Measurements from ENCODE around the gene PEX11B. TPM values are rescaled to one million over a fixed set of nuclear protein-coding genes. Genes with fewer than 3 reads are reported as not detected.
"Not testable (repeated sequence)": the region's sequence is repeated elsewhere in the genome, so short reads cannot be mapped to it uniquely, and the experiment has no call there.

The PEX11B gene
- total RNA-seq, 1 experiment from 2014 or later = 36.2 TPM

GRCh38 chr1:145937436-145937835 is 18.9 kb upstream of the PEX11B start:
- ChIA-PET POLR2A (interaction anchor here (2.2 to 6.2 kb wide), 3 partner anchors 10 to 27 kb away, joined by 11 to 37 read pairs (median 15); partner anchors contain the start of genes ANKRD34A, LIX1L, POLR3GL and RBM8A), CTCF (interaction anchor here (0.9 to 2.0 kb wide), 3 partner anchors 10 to 92 kb away, joined by 3 to 8 read pairs (median 4); partner anchors contain the start of genes NUDT17 and RBM8A)
- no peaks in the 10 kb centered on the region for H3K9me3 Mint-ChIP-seq (ENCODE audit: unreplicated experiment)
- H3K27ac Mint-ChIP-seq (ENCODE audit: low read depth, unreplicated experiment) = no peak overlapping the region
- no peak overlapping the region for H3K4me3 Mint-ChIP-seq (ENCODE audit: unreplicated experiment)
- H3K27me3 Mint-ChIP-seq (ENCODE audit: insufficient read depth, unreplicated experiment) = no peaks in the 10 kb centered on the region
- intact Hi-C loops (cut with micrococcal nuclease) = no loop called here
- no peaks in the 10 kb centered on the region for H3K4me1 Mint-ChIP-seq (ENCODE audit: insufficient read depth, unreplicated experiment)
- peaks cover 96% of the 10 kb centered on the region for H3K36me3 Mint-ChIP-seq (ENCODE audit: insufficient read depth, unreplicated experiment)
- DNase-seq (ENCODE audit: unreplicated experiment) = no peak
- no TSS peak for BruUV-seq (replicated peaks)
- TF ChIP-seq, protein P1, sequence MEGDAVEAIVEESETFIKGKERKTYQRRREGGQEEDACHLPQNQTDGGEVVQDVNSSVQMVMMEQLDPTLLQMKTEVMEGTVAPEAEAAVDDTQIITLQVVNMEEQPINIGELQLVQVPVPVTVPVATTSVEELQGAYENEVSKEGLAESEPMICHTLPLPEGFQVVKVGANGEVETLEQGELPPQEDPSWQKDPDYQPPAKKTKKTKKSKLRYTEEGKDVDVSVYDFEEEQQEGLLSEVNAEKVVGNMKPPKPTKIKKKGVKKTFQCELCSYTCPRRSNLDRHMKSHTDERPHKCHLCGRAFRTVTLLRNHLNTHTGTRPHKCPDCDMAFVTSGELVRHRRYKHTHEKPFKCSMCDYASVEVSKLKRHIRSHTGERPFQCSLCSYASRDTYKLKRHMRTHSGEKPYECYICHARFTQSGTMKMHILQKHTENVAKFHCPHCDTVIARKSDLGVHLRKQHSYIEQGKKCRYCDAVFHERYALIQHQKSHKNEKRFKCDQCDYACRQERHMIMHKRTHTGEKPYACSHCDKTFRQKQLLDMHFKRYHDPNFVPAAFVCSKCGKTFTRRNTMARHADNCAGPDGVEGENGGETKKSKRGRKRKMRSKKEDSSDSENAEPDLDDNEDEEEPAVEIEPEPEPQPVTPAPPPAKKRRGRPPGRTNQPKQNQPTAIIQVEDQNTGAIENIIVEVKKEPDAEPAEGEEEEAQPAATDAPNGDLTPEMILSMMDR (IDR thresholded peaks at IDR 0.05; ENCODE audit: unreplicated experiment) = no peak

GRCh38 chr1:145936247-145936646 is 17.7 kb upstream of the PEX11B start:
- TF ChIP-seq, protein P1 (IDR thresholded peaks at IDR 0.05; ENCODE audit: unreplicated experiment) = no peak

DNA sequence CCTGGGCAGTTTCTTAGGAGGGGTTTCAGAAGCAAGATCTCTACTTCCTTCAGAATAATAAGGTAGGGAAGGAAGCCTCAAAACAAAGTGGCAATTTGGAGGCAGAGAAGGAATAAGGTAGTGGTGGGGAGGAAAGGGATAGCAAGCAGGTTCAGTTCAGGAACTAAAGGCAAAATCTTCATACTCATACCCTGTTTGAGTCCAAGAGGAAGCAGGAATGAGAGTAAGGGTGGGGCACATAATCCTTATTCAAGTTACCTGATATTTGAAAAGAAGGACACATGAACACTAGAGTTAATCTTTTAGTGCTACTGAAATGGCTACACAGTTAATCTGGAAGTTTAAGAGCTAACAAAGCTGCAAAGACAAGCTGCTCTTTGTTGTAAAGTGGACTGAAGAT is 17.2 kb upstream of the PEX11B start:
- Mint-ChIP-seq H3K27ac (ENCODE audit: low read depth, unreplicated experiment) (no peak overlapping the region), H3K4me3 (ENCODE audit: unreplicated experiment) (no peak overlapping the region), H3K27me3 (ENCODE audit: insufficient read depth, unreplicated experiment) (no peaks in the 10 kb centered on the region), H3K4me1 (ENCODE audit: insufficient read depth, unreplicated experiment) (no peaks in the 10 kb centered on the region), H3K36me3 (ENCODE audit: insufficient read depth, unreplicated experiment) (peaks cover 97% of the 10 kb centered on the region), H3K9me3 (ENCODE audit: unreplicated experiment) (no peaks in the 10 kb centered on the region)
- no peak for DNase-seq (ENCODE audit: unreplicated experiment)
- BruUV-seq (replicated peaks) = no TSS peak
- ChIA-PET POLR2A (interaction anchor here (1.7 to 6.2 kb wide), 5 partner anchors 8 to 44 kb away, joined by 9 to 37 read pairs (median 12); partner anchors contain the start of genes ANKRD34A, LIX1L, PEX11B and POLR3GL), CTCF (interaction anchor here (1.0 to 2.0 kb wide), 6 partner anchors 8 to 97 kb away, joined by 3 to 8 read pairs (median 6); partner anchors contain the start of gene RBM8A)
- intact Hi-C loops (cut with micrococcal nuclease) = no loop called here
- TF ChIP-seq, protein P1 (IDR thresholded peaks at IDR 0.05; ENCODE audit: unreplicated experiment) = no peak

More at GRCh38 chr1:145936247-145936646, 17.7 kb upstream of the PEX11B start:
- H3K27ac Mint-ChIP-seq (ENCODE audit: low read depth, unreplicated experiment) = no peak overlapping the region
- POLR2A ChIA-PET = interaction anchor here (1.7 to 6.2 kb wide), 5 partner anchors 9 to 44 kb away, joined by 9 to 37 read pairs (median 12); partner anchors contain the start of genes ANKRD34A, LIX1L, PEX11B and POLR3GL
- CTCF ChIA-PET = interaction anchor here (0.9 to 2.0 kb wide), 6 partner anchors 9 to 97 kb away, joined by 3 to 8 read pairs (median 4); partner anchors contain the start of genes NUDT17 and RBM8A
- no peaks in the 10 kb centered on the region for H3K27me3 Mint-ChIP-seq (ENCODE audit: insufficient read depth, unreplicated experiment)
- no peak overlapping the region for H3K4me3 Mint-ChIP-seq (ENCODE audit: unreplicated experiment)
- H3K4me1 Mint-ChIP-seq (ENCODE audit: insufficient read depth, unreplicated experiment) = no peaks in the 10 kb centered on the region
- intact Hi-C loops (cut with micrococcal nuclease) = no loop called here
- H3K36me3 Mint-ChIP-seq (ENCODE audit: insufficient read depth, unreplicated experiment) = peaks cover 97% of the 10 kb centered on the region
- H3K9me3 Mint-ChIP-seq (ENCODE audit: unreplicated experiment) = no peaks in the 10 kb centered on the region
- no TSS peak for BruUV-seq (replicated peaks)
- no peak for DNase-seq (ENCODE audit: unreplicated experiment)

GRCh38 chr1:145932522-145933009 is 14.0 kb upstream of the PEX11B start:
- not testable (repeated sequence) for H3K4me3 Mint-ChIP-seq (ENCODE audit: unreplicated experiment)

More at GRCh38 chr1:145932522-145933009, 14.0 kb upstream of the PEX11B start:
- ChIA-PET CTCF (interaction anchor here (0.6 kb wide), 1 partner anchor 81 kb away, joined by 3 read pairs; no protein-coding TSS in a partner anchor), POLR2A (interaction anchor here (0.9 to 3.5 kb wide), 4 partner anchors 11 to 41 kb away, joined by 3 to 24 read pairs (median 10); partner anchors contain the start of genes LIX1L and PEX11B)
- H3K27me3 Mint-ChIP-seq (ENCODE audit: insufficient read depth, unreplicated experiment); H3K4me1 Mint-ChIP-seq (ENCODE audit: insufficient read depth, unreplicated experiment); intact Hi-C loops (cut with micrococcal nuclease); H3K27ac Mint-ChIP-seq (ENCODE audit: low read depth, unreplicated experiment); H3K9me3 Mint-ChIP-seq (ENCODE audit: unreplicated experiment); DNase-seq (ENCODE audit: unreplicated experiment); BruUV-seq (replicated peaks): not testable (repeated sequence)
- H3K36me3 Mint-ChIP-seq (ENCODE audit: insufficient read depth, unreplicated experiment) = peaks cover 70% of the 10 kb centered on the region
